GM20431 (cell line): ENCODE measurements around the gene ZNF335.
"Not testable (repeated sequence)": the region's sequence is repeated elsewhere in the genome, so short reads cannot be mapped to it uniquely, and the experiment has no call there.

Experiments
- in situ Hi-C: fragments of 300-500 bp; cut with MseI, MboI; formaldehyde crosslinking; loops from one replicate; pipeline ENCODE4 v1.15.0; 2020; ENCODE audit warnings: low sequenced_read_pairs; ENCODE audit not compliant: unreplicated experiment

Gene ZNF335

DNA sequence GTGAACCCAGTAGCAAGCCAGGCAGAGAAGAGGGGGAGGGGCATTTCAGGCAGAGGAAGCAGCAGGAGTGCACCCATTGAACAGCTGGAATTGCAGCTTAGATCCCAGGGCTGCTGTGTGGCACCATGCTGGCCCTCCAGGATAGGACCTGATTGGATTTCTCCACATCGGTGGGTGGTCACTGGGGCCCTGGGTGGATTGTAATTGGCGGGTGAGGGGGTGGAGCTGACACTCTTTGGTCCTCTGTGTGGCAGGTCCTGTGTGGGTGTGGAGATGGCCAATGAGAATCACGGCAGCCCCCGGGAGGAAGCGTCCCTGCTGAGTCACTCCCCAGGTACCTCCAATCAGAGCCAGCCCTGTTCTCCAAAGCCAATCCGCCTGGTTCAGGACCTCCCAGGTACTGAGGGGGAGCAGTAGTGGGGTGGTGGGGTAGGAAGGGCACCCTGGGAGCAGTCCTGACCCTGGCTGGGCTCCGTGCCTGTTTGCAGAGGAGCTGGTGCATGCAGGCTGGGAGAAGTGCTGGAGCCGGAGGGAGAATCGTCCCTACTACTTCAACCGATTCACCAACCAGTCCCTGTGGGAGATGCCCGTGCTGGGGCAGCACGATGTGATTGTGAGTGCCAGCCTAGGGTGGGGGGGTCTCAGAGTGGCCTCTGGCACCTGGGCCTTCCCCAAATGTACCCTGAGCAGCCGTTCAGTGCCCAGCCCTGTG lies 33.1 kb downstream of the ZNF335 start:
- in situ Hi-C loops: no loop called here

DNA sequence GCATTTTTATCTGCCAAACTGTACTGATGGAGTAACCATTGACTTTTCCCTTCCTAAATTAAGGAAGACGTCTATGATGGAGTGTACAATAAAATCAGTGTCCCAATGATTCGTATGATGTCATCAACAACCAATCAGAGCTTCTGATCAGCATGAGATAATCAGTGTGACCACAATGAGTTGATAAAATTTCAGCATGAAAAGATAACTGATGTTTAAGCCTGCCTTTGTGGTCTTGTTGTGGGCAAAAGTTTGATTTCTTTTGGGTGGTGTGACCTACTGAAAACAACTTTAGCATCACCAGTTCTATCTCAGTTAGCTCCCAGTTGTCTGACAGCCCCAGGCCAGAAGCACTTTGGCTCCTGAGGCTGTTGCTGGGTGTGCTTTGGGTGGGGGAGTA lies 34.2 kb downstream of the ZNF335 start:
- in situ Hi-C loops: no loop called here

DNA sequence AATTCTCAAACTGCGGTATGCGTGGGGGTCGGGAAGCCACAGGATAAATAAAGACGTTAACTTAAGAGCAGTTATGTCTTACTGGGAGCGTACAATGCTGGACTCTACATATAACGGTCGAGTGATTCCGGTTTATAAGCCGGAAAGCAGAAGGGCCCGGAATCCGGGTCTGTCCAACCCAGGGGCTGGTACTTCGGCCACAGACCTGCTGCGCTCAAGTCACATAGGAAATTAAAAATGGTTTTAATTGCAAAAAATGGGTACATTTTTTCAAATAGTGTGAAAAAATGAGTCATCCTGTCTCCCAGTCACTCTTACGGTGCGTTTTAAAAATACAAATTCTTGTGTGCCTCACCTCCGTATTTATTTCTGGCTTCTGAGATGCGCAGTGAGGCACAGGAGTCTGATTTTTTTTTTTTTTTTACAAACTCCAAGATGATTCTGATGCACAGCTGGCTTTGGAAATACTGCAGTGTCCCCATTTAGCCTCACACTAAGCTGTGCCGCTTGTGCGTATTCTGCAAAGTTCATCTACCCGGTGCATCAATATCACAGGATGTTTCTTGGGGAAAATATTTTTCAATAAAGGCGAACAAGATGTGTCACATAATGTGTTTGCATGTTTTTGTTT lies 36.5 kb downstream of the ZNF335 start:
- in situ Hi-C loops: no loop called here

DNA sequence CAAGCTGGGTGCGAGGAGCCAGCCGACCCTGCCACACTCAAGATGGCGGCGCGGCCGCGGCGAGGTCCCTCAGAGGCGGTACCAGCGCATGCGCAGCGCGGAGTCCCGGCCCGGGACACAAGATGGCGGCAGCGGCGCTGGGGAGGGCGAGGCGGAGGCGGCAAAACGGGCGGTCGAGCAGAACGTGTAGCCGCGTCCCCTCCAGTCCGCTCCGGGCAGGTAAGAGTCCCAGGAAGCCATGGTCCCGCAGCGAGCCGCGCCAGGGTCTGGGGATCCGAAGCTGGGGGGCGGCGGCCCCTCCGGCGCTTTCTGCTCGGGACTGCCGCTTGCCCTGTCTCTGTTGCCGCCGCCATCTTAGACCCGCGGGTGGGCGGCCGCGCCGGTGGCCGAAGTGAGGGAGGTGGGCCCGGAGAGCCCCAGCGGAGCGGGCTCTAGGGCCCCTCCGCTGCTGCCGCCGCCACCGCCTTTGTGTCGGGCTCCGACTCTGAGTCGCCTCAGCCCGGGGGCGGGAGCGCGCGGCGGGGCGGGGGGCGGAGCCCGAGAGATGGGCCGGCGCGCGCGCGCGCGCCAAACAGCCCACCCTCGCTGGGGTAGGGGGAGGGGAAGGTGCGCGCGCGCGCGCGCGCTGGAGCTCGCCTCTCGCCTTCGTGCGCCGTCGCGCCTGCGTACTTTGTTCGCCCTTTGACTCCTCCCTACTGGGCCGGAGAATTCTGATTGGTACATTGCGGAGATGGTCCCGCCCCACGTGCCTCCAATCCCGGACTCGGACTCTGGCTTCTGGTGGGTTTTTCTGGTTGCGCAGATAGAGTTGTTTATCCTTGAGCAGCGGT lies 37.2 kb downstream of the ZNF335 start, which contains the start of gene PCIF1:
PCIF1 (plus strand) TSS at position 98 of the 830 bp plus-strand sequence. CDS start 4,317 bp downstream, outside the sequence.
- in situ Hi-C loops: no loop called here

DNA sequence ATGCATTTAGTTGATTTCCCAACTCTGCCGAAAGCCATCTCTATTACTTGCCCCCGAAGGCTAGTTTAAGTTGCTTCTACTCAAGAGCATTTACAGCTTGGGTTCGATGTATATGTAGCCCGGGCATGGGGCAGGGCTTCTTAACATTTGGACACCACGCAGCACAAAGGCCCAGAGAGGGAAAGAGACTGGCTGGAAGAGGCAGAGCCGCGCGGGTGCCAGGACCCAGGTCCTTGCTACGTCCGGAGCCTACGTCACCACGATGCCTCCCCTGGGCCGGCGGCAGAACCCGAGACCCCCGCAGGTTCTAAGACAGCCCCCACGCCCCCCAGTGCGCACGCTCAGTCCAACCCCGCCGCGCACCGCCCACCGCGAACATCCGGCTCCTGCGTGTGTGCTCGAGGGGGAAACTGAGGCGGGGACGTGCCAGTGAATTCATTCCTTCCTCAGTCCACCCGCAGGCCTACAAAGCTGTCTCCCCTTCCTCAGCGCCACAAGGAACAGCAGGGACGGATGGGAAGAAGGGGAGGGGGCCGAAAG lies 37.9 kb downstream of the ZNF335 start:
- in situ Hi-C loops: no loop called here

DNA sequence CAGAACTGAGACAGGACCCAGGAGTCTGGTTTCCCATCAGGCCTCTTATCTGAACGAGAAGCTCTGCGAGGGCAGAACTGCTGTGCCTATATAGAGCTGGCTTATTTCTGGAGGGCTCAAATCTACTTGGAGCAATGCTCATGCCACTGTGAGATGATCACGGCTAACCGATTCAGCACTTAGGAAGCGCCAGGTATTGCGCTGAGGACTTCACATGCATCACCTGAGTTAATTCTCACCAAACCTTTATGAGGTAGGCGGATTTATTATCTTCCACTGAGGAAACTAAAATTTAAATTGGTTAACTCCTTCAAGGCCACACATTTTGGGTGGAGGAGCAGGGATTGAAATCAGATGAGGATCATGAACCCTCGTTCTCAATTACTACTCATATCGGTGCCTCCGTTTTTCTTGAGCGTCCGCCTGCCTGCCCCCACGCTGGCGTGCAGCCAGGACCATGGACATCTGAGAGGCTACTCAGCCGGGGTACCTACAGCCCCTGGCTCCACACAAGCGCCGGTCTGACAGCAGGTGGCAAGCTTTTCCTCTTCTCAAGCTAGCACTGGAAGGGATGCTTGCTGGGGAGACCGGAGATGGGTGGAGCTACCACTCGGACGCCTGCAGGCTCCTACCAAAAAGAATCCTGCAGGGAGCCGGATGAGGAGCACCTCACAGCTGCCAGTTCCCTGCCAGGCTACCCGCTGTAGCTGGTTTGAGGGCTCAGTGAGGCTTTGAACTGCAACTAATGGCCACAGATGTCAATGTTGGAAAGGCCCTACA lies 38.5 kb downstream of the ZNF335 start:
- in situ Hi-C loops: no loop called here

GRCh38 chr20:45931680-45932079 lies 40.3 kb downstream of the ZNF335 start:
- in situ Hi-C loops: not testable (repeated sequence)

- in situ Hi-C loops: no loop called here
These were observed 44.7 kb downstream of the ZNF335 start for GRCh38 chr20:45927071-45927878.

DNA sequence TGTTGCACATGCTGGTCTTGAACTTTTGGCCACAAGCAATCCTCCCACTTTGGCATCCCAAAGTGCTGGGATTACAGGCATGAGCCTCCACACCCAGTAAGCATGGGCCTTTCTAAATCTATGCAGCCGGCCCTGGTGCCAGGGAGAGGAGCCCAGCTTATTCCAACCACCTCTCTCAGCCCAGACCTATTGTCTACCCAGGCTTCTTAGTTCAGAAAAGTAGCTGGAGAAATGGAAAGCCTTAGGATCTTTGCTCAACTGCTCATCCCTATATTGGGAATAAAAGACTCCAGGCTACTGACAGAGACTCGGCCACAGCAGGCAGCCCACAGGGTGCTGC lies 45.3 kb downstream of the ZNF335 start:
- in situ Hi-C loops: no loop called here

- in situ Hi-C loops: no loop called here
These were observed 46.0 kb downstream of the ZNF335 start for GRCh38 chr20:45925821-45926506.

GRCh38 chr20:45924391-45925261 lies 47.4 kb downstream of the ZNF335 start:
- in situ Hi-C loops: no loop called here

GRCh38 chr20:45921337-45922189 lies 50.4 kb downstream of the ZNF335 start:
- in situ Hi-C loops: no loop called here

DNA sequence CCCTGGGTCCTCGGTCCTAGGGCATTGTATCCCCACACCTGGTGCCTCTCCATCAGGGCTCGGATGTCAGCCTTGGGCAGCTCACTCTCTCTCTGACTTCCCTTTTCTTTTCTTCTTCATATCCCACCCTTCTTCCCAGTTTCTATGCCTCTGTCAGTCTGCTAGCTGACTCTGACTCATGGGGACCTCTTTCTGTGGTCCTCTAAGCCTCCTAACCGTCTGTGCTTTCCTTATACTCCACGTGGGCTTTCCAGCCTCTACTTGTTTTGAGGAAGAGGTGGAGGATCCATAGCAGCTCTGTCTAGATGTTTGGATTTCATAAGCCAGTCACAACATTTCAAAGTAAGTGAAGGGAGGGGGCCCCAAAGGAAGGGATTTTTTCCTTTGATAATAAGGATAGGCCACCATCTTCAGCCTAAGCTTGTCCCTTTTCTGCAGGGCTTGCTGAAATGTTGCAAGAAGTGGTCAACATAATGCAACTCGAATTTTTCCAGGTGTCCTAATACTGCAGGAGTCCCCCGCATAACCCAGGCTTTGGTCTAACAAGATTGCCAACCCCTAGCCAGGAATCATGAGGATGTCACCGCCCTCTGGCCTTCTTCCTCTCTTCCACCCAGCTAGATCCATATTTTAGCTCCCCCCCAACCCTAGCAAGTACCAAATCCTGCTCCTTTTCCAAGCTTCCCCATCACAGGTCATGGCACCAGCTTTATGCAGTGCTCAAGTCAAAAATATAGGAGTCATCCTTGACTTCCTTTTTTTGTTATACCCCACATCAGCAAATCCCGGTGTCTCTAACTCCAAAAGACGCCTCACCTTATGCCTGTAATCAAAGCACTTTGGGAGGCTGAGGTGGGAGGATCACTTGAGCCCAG lies 51.3 kb downstream of the ZNF335 start:
- in situ Hi-C loops: no loop called here

- in situ Hi-C loops: no loop called here
These were observed 52.2 kb downstream of the ZNF335 start for GRCh38 chr20:45919542-45920399.
